Measurements from ENCODE around the gene COPG1.
"Not testable (repeated sequence)": the region's sequence is repeated elsewhere in the genome, so short reads cannot be mapped to it uniquely, and the experiment has no call there.

The COPG1 gene

DNA sequence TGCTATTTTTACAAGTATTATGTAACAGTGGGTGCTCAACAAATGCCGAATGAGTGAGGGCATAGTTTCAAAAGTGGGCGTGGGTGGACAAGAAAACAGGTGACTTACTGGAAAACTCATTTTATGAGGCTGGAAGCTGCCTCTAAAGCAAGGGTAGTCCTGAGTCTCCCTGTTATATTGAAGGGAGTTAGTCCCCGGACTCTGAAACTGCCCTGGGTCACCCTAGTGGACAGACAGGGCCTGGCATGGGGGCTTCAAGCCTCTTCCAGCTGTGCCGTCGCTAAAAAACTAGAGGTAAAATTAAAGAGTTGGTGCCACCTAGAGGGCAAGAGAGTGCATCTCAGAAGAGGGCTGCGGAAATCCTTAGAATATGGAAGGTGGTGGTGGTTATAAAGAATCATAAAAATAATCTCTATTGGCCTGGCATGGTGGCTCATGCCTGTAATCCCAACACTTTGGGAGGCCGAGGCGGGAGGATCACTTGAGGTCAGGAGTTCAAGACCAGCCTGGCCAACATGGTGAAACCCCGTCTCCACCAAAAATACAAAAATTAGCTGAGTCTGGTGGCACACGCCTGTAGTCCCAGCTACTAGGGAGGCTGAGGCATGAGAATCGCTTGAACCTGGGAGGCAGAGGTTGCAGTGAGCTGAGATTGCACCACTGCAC lies 3.6 kb upstream of the COPG1 start:
- peak; percentile 85 for DNase-seq

DNA sequence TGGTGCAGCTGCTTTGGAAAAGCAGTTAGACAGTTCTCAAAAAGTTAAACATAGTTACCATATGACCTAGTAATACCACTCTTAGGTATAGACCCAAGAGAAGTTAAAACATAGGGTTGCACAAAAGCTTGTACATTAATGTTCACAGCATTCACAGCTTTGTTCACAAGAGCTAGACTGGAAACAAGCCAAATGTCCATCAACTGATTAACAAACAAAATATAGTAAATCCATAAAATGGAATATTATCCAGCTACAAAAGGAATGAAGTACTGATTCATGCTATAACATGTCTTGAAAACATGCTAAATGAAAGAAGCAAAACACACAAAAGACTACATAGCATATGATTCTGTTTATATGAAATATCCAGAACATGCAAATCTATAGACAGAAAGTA lies 2.8 kb upstream of the COPG1 start:
- no peak for DNase-seq

DNA sequence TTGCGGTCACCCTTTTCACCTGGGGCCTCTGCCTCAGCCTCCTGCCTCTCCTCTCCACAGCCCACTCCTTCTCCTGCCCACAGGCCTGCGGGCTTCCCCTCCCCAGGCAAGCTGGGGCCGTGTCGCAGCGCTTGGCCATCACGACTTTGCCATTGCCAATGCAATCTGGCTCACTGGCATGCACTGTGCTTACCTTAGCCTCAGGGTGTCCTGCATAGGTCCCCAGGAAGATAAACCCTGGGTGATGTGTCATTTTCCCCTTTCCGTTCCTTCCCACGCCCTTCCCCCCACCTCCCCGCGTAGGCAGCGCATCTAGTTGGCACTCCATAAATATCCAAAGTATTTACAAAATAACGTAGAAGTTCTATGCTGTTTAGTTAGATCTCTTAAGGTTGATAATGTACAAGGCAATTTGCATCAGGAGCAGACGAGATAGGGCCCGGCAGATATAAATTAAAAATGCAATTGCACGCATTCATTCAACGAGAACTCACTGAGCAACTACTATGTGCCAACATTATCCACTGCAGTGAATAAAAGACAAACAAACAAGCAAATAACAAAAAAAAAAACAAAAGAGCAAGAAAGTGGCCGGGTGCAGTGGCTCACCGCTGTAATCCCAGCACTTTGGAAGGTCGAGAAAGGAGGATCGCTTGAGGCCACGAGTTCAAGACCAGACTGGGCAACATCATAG lies 973 bp upstream of the COPG1 start:
- no peak for DNase-seq

DNA sequence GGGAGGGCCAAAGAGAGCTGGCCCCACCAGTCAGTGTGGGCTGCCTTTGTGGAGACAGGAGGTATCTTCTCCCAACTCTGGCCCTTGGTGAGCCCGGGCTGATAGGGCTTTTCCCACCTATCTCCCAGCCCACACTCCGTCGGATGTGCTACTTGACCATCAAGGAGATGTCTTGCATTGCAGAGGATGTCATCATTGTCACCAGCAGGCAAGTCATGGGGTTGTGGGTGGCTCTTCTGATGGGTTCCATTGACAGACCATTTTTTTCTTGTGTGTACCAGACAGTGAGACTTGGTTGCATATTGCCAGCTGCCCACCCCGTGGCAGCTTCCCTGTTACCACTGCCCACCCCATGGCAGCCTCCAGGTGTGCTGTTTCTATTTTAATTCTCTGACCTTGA lies 3.3 kb downstream of the COPG1 start:
- DNase-seq, result no peak

DNA sequence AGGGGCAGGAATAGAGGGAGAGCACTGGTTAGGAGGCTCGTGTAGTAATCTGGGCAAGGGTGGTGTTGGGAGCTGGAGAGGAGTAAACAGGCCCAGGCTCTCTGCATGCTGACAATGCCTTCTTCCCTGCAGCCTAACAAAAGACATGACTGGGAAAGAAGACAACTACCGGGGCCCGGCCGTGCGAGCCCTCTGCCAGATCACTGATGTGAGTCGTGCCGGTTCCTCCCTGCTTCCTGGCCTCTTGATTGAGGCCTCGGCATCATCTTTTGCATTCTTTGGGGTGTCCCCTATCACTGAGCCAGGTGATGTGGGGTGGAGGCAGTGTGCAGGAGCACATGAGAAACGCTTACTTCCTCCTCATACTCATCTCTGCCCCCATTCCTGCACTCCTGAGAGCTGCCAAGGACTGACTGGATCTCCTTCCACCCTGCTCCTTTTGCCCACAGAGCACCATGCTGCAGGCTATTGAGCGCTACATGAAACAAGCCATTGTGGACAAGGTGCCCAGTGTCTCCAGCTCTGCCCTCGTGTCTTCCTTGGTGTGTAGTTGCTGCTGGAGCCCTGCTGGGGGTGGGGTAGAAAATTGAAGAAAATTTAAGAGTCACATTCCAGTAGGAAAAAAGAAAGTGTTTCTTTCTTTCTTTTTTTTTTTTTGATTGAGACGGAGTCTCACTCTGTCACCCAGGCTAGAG lies 5.3 kb downstream of the COPG1 start:
- no peak for DNase-seq

DNA sequence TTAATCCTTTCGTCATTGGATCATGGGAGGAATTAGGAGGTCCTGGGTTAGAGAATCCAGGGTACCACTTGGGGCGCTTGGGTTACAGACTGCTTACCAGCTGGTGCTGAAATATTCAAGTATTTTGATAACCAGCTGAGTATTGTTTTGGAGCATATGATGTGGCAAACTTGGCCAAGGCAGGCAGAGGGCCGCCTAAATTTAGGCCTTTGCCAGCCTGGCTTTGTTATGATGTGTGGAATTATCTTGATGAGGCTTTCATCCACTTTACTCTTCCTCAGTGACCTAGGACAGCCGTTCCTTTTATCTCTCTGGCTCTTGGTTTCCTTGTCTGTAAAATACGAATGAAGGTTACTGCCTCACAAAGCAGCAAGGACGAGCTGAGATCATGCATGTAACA lies 6.9 kb downstream of the COPG1 start:
- DNase-seq, result no peak

DNA sequence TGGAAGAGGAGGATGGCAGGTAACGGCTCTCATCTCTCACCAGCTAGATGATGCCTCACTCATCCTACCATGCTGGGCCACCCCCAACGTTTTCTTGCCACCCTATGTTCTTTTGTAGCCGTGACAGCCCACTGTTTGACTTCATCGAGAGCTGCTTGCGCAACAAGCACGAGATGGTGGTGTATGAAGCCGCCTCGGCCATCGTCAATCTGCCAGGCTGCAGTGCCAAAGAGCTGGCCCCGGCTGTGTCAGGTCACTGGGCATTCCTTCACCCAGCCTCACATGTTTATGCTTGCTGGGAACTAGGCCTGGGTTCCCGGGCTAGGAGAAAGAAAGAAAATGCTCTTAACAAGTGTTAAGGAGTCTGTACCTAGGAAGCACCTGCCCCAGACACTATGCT lies 8.2 kb downstream of the COPG1 start:
- DNase-seq, result no peak

DNA sequence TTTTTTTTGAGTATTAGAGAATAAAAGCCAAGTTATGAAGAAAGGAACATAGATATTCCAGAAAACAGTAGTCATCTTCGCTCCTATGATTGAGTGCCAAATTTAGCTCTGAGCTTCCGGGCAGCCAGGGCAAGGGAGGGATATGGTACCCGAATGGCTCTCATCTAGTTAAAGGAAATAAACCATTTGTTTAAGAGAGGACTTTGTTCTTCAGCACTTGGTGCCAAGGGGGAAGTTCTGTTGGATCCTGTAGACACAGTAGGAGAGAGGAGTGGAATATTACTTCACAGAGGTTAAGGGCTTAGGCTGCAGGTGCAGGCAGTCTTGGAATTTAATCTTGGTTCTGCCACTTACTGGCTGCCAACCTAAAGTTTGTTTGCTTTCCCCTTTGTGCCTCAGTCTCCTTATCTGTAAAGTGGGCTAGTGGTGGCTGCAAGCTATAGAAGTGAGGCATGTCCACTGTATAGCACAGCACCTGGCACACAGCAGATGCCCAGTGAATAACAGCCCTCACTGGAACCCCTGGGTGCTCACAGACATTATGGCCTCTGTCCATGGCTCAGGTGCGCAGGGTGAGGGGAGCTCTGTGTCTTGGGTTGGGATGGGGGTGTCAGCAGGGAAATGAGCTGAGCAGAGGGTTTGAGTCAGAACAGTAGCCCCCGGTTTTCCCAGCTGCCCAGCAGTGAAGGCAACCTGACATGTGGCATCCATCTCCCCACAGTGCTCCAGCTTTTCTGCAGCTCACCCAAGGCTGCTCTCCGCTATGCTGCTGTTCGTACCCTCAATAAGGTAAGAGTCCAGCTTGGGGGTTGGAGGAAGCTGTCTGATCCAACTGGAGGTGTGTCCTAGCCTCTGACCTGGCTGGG lies 10.4 kb downstream of the COPG1 start:
- no peak for DNase-seq

DNA sequence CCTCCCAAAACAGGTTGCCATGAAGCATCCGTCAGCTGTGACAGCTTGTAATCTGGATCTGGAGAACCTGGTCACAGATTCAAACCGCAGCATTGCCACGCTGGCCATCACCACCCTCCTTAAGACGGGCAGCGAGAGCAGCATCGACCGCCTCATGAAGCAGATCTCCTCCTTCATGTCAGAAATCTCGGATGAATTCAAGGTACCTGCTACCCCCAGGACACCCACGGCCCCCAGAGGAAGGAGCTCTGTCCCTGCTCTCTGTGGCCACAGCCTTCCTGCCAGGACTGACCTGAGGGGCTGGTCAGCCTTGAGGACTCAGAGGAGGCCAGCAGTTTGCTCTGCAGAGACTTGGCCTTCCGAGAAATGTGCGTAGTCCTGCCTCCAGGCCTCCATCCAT lies 11.2 kb downstream of the COPG1 start:
- DNase-seq, result no peak

DNA sequence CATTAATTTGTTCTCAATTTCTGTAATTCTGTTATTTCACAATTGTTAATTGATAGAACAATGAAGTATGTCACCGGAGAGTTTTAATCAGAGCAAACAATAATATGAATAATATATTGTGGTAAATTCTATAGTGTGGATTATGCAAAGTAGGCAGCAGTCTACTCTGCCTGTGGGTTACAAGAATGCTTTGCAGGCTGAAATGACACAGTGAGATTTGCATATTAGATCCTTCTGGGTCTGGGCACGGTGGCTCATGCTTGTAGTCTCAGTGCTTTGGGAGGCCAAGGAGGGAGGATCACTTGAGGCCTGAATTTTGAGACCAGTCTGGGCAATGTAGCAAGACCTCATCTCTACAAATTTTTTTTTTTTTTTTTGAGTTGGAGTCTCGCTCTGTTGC lies 12.5 kb downstream of the COPG1 start:
- no peak for DNase-seq

DNA sequence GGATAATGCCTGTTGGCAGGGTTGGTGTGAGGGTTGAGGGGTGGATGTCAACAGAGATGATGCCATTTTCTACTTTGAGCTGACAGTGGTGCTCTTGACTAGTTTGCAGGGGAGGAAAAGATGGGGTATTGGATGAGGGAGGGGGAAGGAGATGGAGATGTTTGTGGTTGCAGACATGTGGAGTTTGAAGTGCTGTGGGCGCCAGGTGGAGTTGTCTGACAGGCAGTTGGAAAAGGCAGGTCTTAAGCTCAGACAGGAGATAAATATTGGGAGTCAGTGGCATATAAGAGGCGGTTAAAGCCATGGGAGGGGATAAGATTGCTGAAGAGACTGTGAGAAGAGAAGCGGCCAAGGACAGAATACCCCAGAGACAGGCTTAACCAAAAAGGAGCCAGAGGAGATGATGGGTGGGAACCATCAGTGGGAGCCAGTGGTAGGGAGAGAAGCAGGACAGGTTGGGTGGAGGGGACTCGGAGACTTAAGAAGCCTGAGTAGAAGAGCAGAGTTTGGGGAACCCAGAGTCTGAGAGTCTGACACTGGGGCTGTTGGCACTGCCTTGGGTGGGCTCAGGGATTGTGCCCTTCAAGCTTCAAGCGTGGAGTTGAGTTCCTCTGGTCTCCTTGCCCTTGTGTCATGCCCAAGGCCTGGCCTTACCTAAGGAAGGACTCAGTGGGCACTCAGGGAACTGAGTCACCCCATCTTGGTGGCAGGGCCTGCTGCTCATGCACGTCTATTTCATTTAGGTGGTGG lies 13.9 kb downstream of the COPG1 start:
- DNase-seq, result no peak

DNA sequence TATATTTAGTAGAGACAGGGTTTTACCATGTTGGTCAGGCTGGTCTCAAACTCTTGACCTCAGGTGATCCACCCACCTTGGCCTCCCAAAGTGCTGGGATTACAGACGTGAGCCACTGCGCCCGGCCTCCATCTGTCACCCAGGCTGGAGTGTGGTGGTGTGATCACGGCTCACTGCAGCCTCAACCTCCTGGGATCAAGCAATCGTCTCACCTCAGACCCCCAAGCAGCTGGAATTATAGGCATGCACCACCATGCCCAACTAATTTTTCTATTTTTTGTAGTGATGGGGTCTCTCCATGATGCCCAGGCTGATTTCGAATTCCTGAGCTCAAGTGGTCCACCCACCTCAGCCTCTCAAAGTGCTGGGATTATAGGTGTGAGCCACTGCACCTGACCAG lies 15.6 kb downstream of the COPG1 start:
- not testable (repeated sequence) for DNase-seq

DNA sequence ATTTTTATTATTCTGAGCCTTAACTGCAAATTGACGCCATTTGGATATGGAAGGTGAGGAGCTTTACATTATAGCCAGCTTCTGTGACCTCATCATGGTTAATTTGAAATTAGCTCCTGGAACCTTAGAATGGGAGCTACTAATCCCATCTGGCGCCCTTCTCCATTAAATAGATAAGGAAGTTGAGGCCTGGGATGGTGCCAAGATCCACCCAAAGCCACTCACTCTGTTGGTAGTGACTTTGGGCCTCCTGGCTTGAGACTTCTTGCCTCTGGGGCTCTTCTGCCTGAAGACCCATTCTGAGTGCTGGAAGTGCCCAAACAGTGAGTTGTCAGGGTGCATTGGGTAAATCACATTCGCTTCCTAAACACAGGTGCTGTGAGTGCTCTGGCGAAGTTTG lies 17.2 kb downstream of the COPG1 start:
- DNase-seq, result no peak

DNA sequence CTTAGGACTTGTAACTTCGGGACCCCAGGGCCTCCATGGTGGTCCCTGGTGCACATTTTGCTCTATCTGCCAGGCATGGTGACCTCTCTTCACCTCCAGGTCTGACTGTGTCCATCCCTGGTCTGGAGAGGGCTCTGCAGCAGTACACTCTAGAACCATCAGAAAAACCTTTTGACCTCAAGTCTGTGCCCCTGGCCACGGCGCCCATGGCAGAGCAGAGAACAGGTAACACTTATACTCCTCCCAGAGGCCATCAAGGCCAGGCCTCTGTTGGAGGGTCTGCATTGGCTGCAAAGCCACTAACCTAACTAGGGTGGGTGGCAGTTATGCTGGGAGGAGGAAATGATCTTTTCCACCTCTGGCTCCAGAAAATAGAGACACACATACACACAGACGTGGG lies 19.0 kb downstream of the COPG1 start:
- no peak for DNase-seq

DNA sequence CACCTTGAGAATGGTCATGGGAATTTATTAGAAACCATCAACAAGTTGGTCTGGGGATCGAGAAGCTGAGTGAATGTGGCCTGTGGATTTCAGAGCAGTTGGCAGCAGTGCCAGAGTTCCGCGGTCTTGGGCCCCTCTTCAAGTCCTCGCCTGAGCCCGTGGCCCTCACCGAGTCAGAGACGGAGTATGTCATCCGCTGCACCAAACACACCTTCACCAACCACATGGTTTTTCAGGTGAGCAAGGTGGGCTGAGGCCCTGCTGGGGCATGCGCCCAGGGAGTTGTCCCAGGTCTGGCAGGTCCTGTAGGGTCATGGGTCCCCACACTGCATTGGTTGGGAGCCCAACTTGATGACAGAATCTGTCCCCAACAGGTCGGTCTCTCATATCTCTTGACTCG lies 22.3 kb downstream of the COPG1 start:
- no peak for DNase-seq

DNA sequence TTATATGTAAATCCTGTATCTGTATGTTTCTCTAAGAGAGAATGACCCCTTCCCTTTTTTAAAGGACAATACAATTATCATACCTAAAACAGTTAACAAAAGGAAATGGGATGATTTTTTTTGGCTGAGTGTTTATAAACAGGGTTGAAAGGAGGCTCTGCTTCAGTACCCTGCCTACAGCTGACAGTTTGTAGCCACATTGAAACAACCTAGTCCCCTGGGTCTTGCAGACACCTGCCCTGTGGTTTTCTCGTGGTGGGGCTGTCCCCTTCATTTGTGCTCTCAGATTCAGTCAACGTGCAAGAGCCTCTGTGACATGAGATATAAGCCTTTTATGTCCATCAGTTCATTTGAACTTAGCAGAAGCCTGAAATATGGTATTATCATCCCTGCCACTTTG lies 27.0 kb downstream of the COPG1 start:
- peak in 1 of 2 donors; percentile 68 for DNase-seq

DNA sequence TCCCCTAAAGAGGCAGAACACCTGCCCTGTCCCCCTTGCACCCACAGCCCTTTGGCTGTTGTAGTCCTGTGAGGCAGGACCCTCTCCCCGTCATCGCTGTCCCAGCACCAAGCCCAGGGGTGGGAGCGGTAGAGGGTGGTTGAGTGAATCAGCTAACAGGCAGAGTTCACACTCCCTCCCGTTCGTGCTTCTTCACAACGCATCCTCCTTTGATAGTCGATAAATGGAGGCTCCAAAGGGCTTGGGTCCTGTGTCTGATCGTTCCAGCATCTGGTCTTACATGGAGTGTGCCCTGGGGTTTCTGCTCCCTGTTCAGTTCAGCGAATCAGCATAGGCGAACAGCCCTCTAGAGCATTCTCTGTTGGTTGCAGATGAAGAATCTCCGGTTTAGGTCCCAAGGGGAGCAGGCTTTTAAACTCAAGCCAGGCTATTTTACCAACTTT lies 28.4 kb downstream of the COPG1 start:
- no peak for DNase-seq

DNA sequence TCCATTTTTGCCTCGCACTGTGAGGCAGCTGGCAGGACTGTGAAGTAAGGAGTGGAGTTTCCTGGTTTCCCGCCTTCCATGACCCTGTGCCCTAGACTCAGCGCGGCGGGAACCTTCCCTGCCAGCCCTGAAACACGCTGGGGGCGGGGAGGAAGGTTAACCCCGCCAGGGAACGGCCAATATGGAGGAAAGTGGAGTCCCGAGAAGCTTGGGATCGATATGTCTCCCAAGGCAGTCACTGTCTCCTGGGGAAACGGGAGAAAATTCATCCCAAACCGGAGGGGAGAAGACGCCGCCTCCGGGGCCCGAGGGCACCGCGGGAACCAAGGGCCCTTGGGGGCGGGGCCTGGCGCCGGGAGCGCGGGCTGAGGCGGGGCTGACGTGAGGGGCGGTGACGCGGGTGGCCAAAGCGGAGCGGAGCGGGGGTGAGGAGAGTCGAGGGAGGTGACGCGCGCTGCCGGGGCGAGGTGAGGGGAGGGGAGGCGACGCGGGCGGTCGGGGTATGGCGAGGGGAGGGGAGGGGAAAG lies 29.1 kb downstream of the COPG1 start, which contains the start of gene HMCES:
TSS of gene HMCES (plus strand) at position 432 of the 527 bp plus-strand sequence. CDS start 863 bp downstream, outside the sequence.
- DNase-seq, result peak; percentile 94 to 95

DNA sequence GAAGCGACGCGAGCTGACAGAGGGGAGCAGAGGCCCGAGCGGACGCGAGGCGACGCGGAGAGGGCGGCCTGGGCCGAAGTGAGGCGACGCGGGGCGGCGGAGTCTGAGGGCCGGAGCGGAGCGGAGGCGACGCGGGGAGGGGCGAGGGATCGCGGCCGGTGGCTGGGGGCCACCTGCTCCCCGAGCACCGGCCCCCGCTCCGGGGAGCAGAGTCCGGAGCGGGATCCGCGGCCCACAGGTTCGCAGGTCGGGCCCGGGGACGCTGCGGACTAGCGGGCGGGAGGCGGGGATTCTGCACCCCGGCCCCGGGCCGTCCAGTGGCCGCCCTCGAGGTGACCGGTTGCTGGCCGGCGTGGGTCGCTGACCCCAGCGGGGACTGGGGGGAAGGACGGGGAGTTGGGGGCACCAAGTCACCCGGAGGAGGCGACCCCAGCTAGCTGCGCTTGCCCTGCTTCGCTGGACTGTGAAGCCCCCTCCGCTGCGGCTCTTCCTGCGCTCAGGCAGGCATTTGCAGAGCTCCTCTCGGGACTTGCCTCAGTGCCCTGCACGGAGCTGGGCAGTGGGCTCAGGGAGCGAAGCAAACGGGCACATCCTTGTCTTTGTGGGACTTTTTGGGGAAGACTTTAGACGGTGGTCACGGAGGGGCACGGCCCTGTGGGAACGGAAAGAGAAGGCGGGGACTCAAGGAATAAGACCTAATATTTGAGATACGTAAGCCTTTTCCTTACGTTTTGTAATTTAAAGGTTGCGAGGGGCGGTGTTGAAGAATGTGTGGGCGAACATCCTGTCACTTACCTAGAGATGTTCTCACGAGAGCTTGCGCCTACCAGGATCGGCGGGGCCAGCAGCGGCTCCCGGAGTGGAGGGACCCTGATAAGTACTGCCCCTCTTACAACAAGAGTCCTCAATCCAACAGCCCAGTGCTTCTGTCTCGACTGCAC lies 29.8 kb downstream of the COPG1 start:
- DNase-seq, result peak; percentile 39 to 64

DNA sequence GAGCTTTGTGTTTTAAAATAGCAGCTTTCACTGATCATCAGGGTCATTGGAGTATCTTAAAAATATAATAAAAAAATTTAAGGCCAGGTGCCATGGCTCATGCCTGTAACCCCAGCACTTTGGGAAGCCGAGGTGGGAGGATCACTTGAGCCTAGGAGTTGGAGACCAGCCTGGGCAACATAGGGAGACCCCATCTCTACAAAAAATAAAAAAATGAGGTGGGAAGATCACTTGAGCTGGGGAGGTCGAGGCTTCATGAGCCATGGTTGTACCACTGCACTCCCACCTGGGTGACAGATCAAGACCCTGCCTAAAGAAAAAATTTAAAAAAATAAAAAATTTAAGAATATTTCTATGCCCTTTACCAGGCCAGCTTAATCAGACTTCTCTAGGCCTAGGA lies 30.8 kb downstream of the COPG1 start:
- DNase-seq, result no peak

DNA sequence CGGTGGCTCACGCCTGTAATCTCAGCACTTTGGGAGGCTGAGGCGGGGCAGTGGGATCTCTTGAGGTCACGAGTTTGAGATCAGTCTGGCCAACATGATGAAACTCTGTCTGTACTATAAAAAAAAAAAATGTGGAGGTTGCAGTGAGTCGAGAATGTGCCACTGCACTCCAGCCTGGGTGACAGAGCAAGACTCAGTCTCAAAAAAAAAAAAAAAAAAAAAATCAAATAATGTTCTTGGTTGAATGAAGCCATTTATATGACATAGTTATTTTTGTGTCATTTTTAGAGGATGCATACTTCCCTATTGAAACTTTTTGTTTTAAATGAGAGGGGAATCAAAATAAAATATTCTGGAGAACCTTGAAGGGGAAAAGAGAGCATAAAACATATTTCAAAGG lies 32.3 kb downstream of the COPG1 start:
- DNase-seq, result no peak

Measured in CD4-positive, alpha-beta T cell treated with Interleukin-1 beta for 1 hour (primary cell).